Spleen (tissue), 11 donors: ENCODE measurements around the gene SLC35E2B. TPM values are rescaled to one million over a fixed set of nuclear protein-coding genes. Genes with fewer than 3 reads are reported as not detected.
A peak's percentile ranks its signal among the peaks of the same experiment; 100 is the strongest.

Experiments
- DNase-seq: peaks from one replicate; pipeline ENCODE4 v3.0.0-alpha.2; 2020
- H3K27ac ChIP-seq, 8 donors: fragments of 200-600 bp; sonication (generic) in 7 of 8; 1 replicate in 4 of 8; 2 replicates in 4 of 8; pipeline versions ENCODE4 v1.5.0 to v1.8.0; 2016 to 2021; ENCODE audit warnings: inconsistent platforms in 4 of 8, mild to moderate bottlenecking in 4 of 8, moderate library complexity in 1 of 8
- H3K27me3 ChIP-seq, 7 donors: fragments of 200-600 bp; sonication (generic) in 6 of 7; replicated peaks in 1 of 7; 1 replicate in 4 of 7; 2 replicates in 3 of 7; pipeline versions ENCODE4 v1.5.0 to v1.8.0; 2016 to 2021; ENCODE audit warnings: inconsistent platforms in 3 of 7, mild to moderate bottlenecking in 1 of 7
- H3K36me3 ChIP-seq, 6 donors: fragments of 200-600 bp; sonication (generic) in 5 of 6; 1 replicate in 4 of 6; 2 replicates in 2 of 6; pipeline versions ENCODE4 v1.5.0 to v1.8.0; 2016 to 2021; ENCODE audit warnings: inconsistent platforms in 2 of 6
- H3K4me1 ChIP-seq, 6 donors: fragments of 200-600 bp; sonication (generic) in 5 of 6; 1 replicate in 3 of 6; 2 replicates in 3 of 6; pipeline versions ENCODE4 v1.5.0 to v1.8.0; 2016 to 2021; ENCODE audit warnings: inconsistent platforms in 3 of 6
- H3K4me3 ChIP-seq, 8 donors: fragments of 200-600 bp; sonication (generic) in 7 of 8; 1 replicate in 4 of 8; 2 replicates in 4 of 8; pipeline versions ENCODE4 v1.5.0 to v1.8.0; 2016 to 2021; ENCODE audit warnings: inconsistent platforms in 4 of 8, mild to moderate bottlenecking in 4 of 8, moderate library complexity in 2 of 8
- H3K9me3 ChIP-seq, 8 donors: fragments of 200-600 bp; sonication (generic) in 7 of 8; 1 replicate in 4 of 8; 2 replicates in 4 of 8; pipeline versions ENCODE4 v1.5.0 to v1.8.0; 2016 to 2021; ENCODE audit warnings: inconsistent platforms in 4 of 8
- POLR2A ChIP-seq, 3 donors: fragments of 450-650 bp; IDR thresholded peaks; one replicate each; pipeline ENCODE4 v1.5.1; 2017; ENCODE audit warnings: antibody characterized with exemption in 3 of 3, mild to moderate bottlenecking in 1 of 3
- POLR2AphosphoS5 ChIP-seq, 3 donors: sonication (generic); formaldehyde crosslinking; IDR thresholded peaks; one replicate each; pipeline ENCODE4 v1.5.1; 2017; ENCODE audit warnings: antibody characterized with exemption in 3 of 3
- WGBS, 5 donors: extraction: QIAGEN DNeasy Blood & Tissue Kit in 3 of 5; methylation state at CpG; one replicate each; pipeline versions ENCODE4 v1.1.5 to v1.1.7; 2013 to 2018; 5-methylcytosine and 5-hydroxymethylcytosine counted together
- intact Hi-C: fragments of 100-400 bp; cut with DNase I; formaldehyde crosslinking; loops from one replicate; pipeline ENCODE4 v1.15.0; 2023; ENCODE audit warnings: low total_unique reads
- polyA plus RNA-seq, 3 donors: library from polyadenylated mRNA; stranded (reverse); fragments of 200-250 nt; gene quantifications; one replicate each; pipeline ENCODE4 v1.2.1, GENCODE V29; 2013
- total RNA-seq, 7 donors: library from RNA; depleted of rRNA in 3 of 7; stranded (reverse); fragments of >200 nt in 3 of 7; fragmentation: NEBNext Ultra II Directional in 4 of 7; extraction: Animal tissue kit (Norgen Biotek cat#: 25700) in 4 of 7; gene quantifications; one replicate each; pipeline versions ENCODE4 v1.1.0 to v1.2.1, GENCODE V29; 2016 to 2021
- TF ChIP-seq, protein P1 (sequence below), 11 experiments: fragments of 200-600 bp in 7 of 11; fragments of 450-650 bp in 4 of 11; sonication (generic) in 4 of 11; IDR thresholded peaks in 8 of 11; conservative IDR thresholded peaks in 3 of 11; 1 replicate in 7 of 11; 2 replicates in 4 of 11; pipeline versions ENCODE4 v1.4.0 to v1.8.0; 2016 to 2021; ENCODE audit warnings: antibody characterized with exemption in 11 of 11, inconsistent platforms in 4 of 11, mild to moderate bottlenecking in 1 of 11
- donor health status: healthy with polysubstance abuse.
- donor health status: DM: no; HTN: no; CAD: no; lungs with moderate emphysema.
- donor health status: DM: no; HTN: no; CAD: no.
- donor health status: Bipolar disorder and iron deficiency.
- donor health status: healthy.
- donor health status: DM: no; HTN: no; CAD: no.
- donor health status: DM: yes; HTN: yes; CAD: no.

The SLC35E2B gene
- total and polyA plus RNA-seq, 10 donors = 18.3 to 105 (median 55.3) TPM

DNA sequence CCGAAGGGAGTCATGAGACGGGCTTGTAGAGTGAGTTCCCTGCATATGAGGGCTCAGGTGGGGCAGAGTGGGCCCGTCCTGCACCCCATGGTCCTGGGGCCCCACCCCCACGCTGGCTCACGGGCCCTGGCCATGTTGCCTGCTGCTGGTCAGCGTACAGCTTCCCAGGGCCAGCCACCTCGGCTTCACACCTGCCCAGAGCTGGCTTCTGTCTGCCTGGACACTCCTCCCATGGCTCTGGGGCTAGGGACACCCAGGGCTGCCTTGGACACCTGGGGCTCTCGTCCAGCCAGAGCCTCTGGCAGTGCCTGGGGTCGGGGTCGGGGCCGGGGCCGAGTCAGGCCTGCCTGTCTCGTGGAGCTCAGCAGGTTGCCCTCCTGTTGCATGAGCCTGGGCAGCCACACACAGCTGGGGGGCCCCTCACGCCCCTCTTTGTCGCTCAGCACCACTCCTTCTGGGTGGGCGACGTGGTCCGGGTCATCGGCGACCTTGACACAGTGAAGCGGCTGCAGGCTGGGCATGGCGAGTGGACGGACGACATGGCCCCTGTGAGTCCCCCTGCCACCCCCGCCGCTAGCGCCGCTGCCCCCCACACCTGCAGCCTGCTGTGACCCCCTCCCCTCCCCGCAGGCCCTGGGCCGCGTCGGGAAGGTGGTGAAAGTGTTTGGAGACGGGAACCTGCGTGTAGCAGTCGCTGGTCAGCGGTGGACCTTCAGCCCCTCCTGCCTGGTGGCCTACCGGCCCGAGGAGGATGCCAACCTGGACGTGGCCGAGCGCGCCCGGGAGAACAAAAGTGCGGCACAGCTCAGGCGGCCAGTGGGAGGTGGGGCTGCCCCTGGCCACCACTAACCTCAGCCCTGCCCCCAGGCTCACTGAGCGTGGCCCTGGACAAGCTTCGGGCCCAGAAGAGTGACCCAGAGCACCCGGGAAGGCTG lies 66.1 kb downstream of the SLC35E2B start:
- Histone ChIP-seq H3K36me3 (peaks cover 0 to 62% (median 7%) of the 10 kb centered on the region in 6 donors), H3K4me3 (no peak overlapping the region), H3K4me1 (peaks cover 0 to 37% (median 20%) of the 10 kb centered on the region in 6 donors), H3K9me3 (no peaks in the 10 kb centered on the region), H3K27me3 (peaks cover 0 to 35% (median 13%) of the 10 kb centered on the region in 7 donors), H3K27ac (no peak overlapping the region)
- DNase-seq = peak; percentile 76
- TF ChIP-seq, protein P1, sequence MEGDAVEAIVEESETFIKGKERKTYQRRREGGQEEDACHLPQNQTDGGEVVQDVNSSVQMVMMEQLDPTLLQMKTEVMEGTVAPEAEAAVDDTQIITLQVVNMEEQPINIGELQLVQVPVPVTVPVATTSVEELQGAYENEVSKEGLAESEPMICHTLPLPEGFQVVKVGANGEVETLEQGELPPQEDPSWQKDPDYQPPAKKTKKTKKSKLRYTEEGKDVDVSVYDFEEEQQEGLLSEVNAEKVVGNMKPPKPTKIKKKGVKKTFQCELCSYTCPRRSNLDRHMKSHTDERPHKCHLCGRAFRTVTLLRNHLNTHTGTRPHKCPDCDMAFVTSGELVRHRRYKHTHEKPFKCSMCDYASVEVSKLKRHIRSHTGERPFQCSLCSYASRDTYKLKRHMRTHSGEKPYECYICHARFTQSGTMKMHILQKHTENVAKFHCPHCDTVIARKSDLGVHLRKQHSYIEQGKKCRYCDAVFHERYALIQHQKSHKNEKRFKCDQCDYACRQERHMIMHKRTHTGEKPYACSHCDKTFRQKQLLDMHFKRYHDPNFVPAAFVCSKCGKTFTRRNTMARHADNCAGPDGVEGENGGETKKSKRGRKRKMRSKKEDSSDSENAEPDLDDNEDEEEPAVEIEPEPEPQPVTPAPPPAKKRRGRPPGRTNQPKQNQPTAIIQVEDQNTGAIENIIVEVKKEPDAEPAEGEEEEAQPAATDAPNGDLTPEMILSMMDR (IDR thresholded peaks at IDR 0.05 in 8 of 11, conservative IDR thresholded peaks at IDR 0.05 in 3 of 11) = no peak
- no peak for TF ChIP-seq POLR2AphosphoS5 (IDR thresholded peaks at IDR 0.05)
- intact Hi-C loops = no loop called here
- 92 to 97% (median 94%) methylated on average over 38 to 48 of the region's 48 CpGs for WGBS, 5 donors

DNA sequence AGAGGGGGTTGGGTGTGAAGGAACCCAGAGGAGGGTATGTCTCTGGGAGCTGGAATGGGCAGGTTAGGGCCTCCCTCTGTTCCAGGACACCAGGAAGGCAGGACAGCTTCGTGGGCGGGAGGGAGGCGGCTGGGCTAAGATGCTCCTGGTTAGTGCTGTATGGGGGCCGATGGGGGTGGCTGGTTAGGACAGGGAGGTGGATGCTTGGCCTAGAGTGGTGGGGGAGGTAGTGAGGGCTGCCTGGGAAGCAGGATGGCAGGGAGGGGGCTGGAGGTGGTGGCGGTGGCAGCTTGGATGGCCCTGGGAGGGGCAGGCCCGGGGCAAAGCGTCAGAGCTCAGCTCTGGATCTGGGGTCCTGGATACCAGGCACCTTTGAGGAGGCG lies 66.8 kb downstream of the SLC35E2B start:
- Histone ChIP-seq H3K9me3 (no peaks in the 10 kb centered on the region), H3K4me1 (peaks cover 0 to 31% (median 15%) of the 10 kb centered on the region in 6 donors), H3K4me3 (no peak overlapping the region), H3K36me3 (peaks cover 0 to 62% (median 7%) of the 10 kb centered on the region in 6 donors), H3K27me3 (peaks cover 0 to 28% (median 7%) of the 10 kb centered on the region in 7 donors), H3K27ac (no peak overlapping the region)
- TF ChIP-seq POLR2A (IDR thresholded peaks at IDR 0.05) = no peak
- TF ChIP-seq, protein P1 (IDR thresholded peaks at IDR 0.05 in 8 of 11, conservative IDR thresholded peaks at IDR 0.05 in 3 of 11) = no peak
- TF ChIP-seq POLR2AphosphoS5 (IDR thresholded peaks at IDR 0.05) = no peak
- DNase-seq = no peak
- intact Hi-C loops = no loop called here
- 91 to 98% (median 92%) methylated on average over 8 of the region's 8 CpGs for WGBS, 5 donors

DNA sequence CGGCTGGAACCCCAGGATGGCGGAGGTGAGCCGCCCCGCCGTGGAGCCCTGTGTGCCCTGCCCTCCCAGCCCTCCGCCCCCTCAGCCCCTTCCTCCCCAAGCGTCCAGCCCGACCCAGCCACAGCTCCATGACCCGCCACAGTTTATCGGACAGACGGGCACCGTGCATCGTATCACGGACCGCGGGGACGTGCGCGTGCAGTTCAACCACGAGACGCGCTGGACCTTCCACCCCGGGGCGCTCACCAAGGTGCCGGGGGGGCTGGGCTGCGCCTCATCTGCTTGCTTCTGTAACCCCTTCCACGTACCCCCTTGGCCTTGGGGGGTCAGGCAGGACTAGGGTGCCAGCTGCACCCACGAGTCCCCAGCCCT lies 67.2 kb downstream of the SLC35E2B start:
- whole genome bisulfite sequencing, 5 donors = 87 to 94% (median 91%) methylated on average over 20 to 28 of the region's 28 CpGs
- Histone ChIP-seq H3K9me3 (no peaks in the 10 kb centered on the region), H3K27ac (no peak overlapping the region), H3K4me3 (no peak overlapping the region), H3K4me1 (peaks cover 0 to 26% (median 11%) of the 10 kb centered on the region in 6 donors), H3K36me3 (peaks cover 0 to 62% (median 7%) of the 10 kb centered on the region in 6 donors), H3K27me3 (peaks cover 0 to 24% (median 2%) of the 10 kb centered on the region in 7 donors)
- DNase-seq = peak; percentile 75
- TF ChIP-seq POLR2A (IDR thresholded peaks at IDR 0.05) (no peak), POLR2AphosphoS5 (IDR thresholded peaks at IDR 0.05) (peak in 2 of 3 donors; percentile 7 to 11)
- intact Hi-C loops = no loop called here

DNA sequence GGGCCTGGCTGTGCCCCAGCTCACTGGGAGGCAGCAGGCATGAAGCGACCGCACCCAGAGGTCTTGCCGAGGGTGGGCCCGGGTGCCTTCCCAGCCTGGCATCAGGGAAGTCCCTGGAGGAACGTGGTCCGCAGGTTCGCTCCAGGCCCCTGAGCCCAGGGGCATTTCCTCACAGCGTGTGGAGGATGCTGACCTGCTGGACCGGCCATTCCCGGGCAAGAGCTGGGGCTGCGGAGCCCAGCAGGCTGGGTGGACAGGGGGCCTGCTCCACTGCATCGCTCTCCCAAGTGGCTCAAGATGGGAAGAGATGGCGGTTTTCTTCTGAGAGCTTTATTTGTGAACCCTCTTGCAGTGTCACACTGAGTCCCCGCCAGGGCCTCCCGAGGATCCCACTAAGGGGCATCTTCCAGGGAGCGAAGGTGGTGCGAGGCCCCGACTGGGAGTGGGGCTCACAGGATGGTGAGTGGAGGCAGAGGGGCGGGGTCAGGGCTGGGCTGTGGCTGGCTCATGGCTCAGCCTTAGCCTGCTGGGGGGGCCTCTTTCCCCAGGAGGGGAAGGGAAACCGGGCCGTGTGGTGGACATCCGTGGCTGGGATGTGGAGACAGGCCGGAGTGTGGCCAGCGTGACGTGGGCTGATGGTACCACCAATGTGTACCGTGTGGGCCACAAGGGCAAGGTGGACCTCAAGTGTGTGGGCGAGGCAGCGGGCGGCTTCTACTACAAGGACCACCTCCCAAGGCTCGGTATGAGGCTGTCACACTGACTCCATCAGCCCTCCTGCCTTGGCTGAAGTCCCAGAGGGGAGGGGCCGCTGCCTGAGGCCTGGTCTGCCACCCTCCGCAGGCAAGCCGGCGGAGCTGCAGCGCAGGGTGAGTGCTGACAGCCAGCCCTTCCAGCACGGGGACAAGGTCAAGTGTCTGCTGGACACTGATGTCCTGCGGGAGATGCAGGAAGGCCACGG lies 67.9 kb downstream of the SLC35E2B start:
- Histone ChIP-seq H3K4me1 (peaks cover 0 to 20% (median 7%) of the 10 kb centered on the region in 6 donors), H3K27me3 (peaks cover 0 to 17% (median 0%) of the 10 kb centered on the region in 7 donors), H3K4me3 (no peak overlapping the region), H3K36me3 (peaks cover 0 to 62% (median 7%) of the 10 kb centered on the region in 6 donors), H3K27ac (no peak overlapping the region), H3K9me3 (no peaks in the 10 kb centered on the region)
- peak; percentile 75 for DNase-seq
- intact Hi-C loops = no loop called here
- WGBS, 5 donors = 85 to 91% (median 89%) methylated on average over 29 to 38 of the region's 38 CpGs
- TF ChIP-seq POLR2A (IDR thresholded peaks at IDR 0.05) = no peak
- TF ChIP-seq POLR2AphosphoS5 (IDR thresholded peaks at IDR 0.05) = peak in 1 of 3 donors; percentile 55
- TF ChIP-seq, protein P1 (IDR thresholded peaks at IDR 0.05 in 8 of 11, conservative IDR thresholded peaks at IDR 0.05 in 3 of 11) = no peak
